ENCODE data around the gene EPHB3. TPM values are rescaled to one million over a fixed set of nuclear protein-coding genes. Genes with fewer than 3 reads are reported as not detected.

EPHB3 gene
- total RNA-seq, 1 donor from 2014 or later: 1.2 TPM

- no peak for TF ChIP-seq CTCF (IDR thresholded peaks at IDR 0.05)
- intact Hi-C loops (cut with DNase I): no loop called here
- Histone ChIP-seq H3K4me3 (no peak overlapping the region), H3K4me1 (no peaks in the 10 kb centered on the region), H3K36me3 (no peaks in the 10 kb centered on the region), H3K27ac (no peak overlapping the region), H3K27me3 (no peaks in the 10 kb centered on the region), H3K9me3 (no peaks in the 10 kb centered on the region)
- DNase-seq (ENCODE audit: low spot score in 2 of 2): no peak
These were observed 23.5 kb upstream of the EPHB3 start for GRCh38 chr3:184537885-184538665.

GRCh38 chr3:184538666-184539431, 22.7 kb upstream of the EPHB3 start:
- no peaks in the 10 kb centered on the region for H3K27me3 ChIP-seq
- H3K36me3 ChIP-seq: no peaks in the 10 kb centered on the region
- no peak for TF ChIP-seq CTCF (IDR thresholded peaks at IDR 0.05)
- intact Hi-C loops (cut with DNase I): no loop called here
- H3K4me3 ChIP-seq: no peak overlapping the region
- no peak overlapping the region for H3K27ac ChIP-seq
- no peak for DNase-seq (ENCODE audit: low spot score in 2 of 2)
- H3K4me1 ChIP-seq: no peaks in the 10 kb centered on the region
- no peaks in the 10 kb centered on the region for H3K9me3 ChIP-seq

- Histone ChIP-seq H3K4me3 (no peak overlapping the region), H3K9me3 (no peaks in the 10 kb centered on the region), H3K4me1 (no peaks in the 10 kb centered on the region), H3K36me3 (no peaks in the 10 kb centered on the region), H3K27ac (no peak overlapping the region), H3K27me3 (no peaks in the 10 kb centered on the region)
- no peak for DNase-seq (ENCODE audit: low spot score in 2 of 2)
- TF ChIP-seq CTCF (IDR thresholded peaks at IDR 0.05): no peak
- intact Hi-C loops (cut with DNase I): loop anchor here (5.0 kb wide), 2 partner anchors 123 to 253 kb away; no protein-coding TSS in a partner anchor
These were observed 21.7 kb upstream of the EPHB3 start for GRCh38 chr3:184539801-184540435.

GRCh38 chr3:184540777-184541681, 20.6 kb upstream of the EPHB3 start:
- H3K27ac ChIP-seq: no peak overlapping the region
- H3K27me3 ChIP-seq: no peaks in the 10 kb centered on the region
- intact Hi-C loops (cut with DNase I): loop anchor here (5.0 kb wide), 2 partner anchors 124 to 254 kb away; no protein-coding TSS in a partner anchor
- DNase-seq (ENCODE audit: low spot score in 2 of 2): no peak
- no peaks in the 10 kb centered on the region for H3K4me1 ChIP-seq
- no peak overlapping the region for H3K4me3 ChIP-seq
- H3K9me3 ChIP-seq: no peaks in the 10 kb centered on the region
- no peaks in the 10 kb centered on the region for H3K36me3 ChIP-seq
- TF ChIP-seq CTCF (IDR thresholded peaks at IDR 0.05): peak; percentile 30 to 53 (median 36)

All from ascending aorta (tissue), 2 donors.